Stimulated activated CD8-positive, alpha-beta memory T cell treated with anti-CD3 and anti-CD28 coated beads, Interleukin-15, amount 100 ng/mL, for 1 hour (primary cell): Measurements from ENCODE around the gene ZNF70.
A peak's percentile ranks its signal among the peaks of the same experiment; 100 is the strongest.

Experiments
- DNase-seq: peaks from one replicate; pipeline ENCODE4 v3.0.0-alpha.2; 2020; ENCODE audit warnings: low read depth

ZNF70 gene

DNA sequence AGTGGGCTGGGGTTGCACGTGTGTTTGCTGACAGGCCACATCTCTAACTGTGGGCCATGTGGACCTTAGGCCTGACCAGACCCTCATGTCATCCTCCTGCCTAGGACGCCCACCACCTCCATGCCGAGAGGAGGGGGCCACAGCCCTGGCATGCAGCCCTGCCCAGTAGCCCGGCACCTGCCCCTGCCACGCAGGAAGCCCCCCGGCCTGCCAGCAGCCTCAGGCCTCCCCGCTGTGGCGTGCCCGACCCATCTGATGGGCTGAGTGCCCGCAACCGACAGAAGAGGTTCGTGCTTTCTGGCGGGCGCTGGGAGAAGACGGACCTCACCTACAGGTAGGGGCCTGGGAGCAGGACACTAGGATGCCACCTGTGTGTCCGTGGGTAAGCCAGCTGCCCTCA, 28.2 kb upstream of the ZNF70 start:
- no peak for DNase-seq

DNA sequence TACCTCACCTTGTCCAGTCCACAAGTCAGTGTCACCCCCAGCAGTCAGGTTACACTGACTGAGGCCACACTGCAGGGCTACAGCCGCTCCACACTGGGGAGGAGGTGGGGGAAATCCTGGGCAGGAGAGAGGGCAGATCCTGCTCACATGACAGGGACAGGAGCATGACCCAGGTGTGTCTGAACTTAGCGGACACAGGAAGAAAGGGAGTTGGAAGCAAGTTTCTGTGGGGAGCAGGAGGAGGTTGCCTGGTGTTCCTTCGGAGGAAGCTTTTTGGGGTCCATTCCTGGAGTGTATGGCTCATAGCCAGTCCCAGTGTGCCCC, 27.6 kb upstream of the ZNF70 start:
- DNase-seq = no peak

DNA sequence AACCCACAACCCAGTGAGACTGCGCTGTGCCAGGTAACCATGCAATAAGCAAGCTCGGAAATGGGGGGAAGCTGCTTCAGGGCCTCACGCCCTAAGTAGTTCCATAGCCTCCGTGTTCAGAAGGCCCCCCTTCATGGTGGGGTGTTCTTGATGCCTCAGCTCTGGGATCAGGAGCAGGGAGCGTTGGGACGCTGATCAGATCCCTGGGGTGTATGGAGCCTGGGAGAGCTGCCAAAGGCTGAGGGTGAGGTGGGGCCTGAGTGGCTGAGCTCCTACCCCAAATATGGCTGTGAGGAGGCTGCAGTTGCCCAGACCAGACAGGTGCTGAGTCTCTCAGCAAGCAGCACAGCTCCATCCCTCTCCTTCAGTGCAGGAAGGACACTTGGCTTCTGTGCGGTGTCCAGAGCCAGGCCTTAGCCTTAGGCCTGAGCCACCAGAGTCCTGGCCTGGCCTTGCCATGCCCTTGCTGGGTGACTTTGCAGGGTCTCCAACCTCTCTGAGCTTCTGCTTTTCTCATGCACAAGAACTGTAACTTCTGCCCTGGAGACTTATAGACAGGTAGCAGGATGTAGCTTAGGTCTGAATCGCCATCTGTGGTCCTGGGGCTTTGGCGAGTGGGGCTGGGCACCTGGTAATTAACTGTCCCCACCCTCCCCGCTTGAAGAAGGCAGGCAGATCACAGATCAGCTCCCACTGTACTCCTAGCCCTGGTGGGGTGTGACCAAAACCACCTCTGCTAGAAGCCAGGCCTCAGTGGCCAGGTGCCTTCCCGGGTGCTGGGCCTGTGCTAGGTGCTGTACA, 27.1 kb upstream of the ZNF70 start:
- no peak for DNase-seq

DNA sequence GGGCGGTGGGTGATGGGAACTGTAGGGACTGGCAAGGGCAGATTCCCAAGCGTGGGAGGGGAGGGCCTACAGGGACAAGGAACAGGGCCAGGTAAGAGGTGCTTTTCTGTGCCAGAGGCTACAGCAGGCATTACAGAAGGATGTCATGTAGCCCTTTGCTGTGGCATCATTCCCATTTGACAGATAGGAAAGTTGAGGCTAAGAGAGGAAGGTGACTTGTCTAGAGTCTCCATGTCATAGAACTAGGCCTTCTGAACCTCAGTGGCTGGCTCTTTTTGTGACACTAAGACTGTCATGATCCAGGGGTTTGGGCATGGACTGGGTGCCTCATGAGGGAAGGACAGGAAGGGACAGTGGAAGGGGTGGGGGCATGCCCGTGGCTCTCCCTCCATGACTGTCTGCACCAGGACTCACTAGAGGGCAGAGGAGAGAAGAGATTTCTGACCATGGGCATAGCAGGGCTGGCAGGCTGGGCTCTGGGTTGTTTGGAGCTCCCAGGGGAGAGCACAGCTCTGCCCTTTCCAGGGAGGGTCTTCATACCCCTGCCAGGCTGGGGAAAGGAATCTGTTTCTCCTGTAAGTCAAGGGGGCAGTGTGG, 25.0 kb upstream of the ZNF70 start:
- DNase-seq = no peak

DNA sequence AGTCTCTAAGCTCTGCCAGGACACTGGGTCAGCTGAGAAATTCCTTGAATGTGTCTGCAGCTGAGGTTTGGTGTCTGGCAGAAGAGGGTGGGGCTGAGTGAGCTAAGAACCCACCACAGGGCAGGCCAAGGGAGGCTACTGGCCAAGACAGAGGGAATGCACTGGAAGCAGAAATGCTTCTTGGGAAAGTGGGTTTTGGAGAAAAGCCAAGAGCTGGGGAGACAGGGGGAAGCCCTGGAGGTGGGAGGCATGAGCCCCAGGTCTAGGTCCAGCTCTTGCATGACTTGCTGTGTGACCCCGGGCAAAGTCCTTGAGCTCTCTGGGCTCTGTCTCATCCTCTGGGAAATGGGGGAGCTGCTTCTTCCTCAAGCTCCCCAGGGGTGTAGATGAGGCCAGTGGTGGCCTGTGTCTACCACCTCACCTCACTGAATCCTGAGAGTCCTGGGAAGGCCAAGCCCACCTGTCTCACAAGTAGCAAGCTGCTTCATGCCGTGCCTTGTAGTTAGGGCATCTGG, 24.1 kb upstream of the ZNF70 start:
- DNase-seq = no peak

DNA sequence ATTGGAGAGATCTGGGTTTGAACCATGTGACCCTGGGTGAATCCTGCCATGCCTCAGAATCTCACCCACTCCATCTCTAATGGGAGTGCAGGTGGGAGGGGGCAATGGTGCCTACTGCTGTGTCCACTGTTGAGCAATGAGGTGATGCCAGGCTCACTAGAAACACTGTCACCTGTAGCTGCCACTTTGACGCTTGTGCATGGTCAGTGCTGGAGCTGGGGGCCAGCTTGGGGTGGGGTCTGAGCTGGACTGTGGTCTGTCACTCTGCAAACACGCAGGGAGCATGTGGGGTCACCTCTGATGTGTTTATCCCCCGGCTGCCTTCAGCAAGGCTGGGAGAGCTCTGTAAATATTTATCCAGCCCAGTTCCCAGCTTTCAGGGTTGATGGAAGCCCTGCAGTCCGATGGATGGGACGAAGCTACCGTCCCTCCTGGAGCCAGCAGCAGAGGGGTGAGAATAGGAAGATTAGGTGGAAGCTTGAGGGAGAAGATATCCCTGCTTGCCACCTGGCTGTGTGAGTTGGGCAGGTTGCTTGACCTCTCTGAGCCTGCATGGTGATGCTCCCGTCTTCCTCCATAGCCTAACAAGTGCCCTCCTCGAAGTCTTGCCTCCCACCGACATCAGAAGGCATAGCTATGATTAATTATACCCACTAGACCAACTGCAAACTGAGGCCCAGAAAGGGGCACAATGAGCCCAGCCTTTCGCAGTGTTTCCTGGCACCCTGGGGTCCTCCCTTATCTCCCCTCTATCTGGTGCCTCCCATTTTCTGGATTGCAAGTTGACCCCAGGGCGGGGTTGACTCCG, 23.4 kb upstream of the ZNF70 start:
- DNase-seq = no peak

DNA sequence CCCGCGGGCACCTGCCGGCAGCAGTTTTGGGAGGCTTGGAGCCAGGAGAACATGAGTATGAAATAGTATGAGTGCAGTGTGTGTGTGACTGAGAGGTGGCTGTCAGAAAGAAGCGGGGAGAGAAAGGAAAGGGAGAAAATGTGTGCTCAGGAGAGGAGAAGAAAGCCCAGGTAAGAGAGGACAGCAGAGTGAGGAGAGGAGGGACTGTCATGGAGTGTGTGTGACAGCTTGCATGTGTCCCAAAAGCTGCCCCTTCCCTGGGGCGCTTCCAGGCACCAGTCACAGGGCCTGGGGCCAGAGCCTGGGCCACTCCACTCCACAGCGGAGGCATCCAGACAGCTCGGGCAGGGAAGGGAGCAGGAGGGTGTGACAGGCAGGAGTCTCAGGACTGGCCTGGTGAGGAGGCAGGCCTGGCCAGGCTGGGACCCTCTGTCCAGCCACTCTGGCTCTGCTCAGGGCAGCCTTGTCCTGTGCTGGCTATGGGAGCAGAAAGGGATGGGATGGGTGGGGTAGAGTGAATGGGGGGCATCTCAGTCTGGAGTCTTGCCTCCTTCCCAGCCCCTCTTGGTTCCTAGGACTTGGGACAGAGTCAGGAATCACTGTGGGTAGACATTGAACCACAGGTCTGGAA, 22.7 kb upstream of the ZNF70 start:
- no peak for DNase-seq

DNA sequence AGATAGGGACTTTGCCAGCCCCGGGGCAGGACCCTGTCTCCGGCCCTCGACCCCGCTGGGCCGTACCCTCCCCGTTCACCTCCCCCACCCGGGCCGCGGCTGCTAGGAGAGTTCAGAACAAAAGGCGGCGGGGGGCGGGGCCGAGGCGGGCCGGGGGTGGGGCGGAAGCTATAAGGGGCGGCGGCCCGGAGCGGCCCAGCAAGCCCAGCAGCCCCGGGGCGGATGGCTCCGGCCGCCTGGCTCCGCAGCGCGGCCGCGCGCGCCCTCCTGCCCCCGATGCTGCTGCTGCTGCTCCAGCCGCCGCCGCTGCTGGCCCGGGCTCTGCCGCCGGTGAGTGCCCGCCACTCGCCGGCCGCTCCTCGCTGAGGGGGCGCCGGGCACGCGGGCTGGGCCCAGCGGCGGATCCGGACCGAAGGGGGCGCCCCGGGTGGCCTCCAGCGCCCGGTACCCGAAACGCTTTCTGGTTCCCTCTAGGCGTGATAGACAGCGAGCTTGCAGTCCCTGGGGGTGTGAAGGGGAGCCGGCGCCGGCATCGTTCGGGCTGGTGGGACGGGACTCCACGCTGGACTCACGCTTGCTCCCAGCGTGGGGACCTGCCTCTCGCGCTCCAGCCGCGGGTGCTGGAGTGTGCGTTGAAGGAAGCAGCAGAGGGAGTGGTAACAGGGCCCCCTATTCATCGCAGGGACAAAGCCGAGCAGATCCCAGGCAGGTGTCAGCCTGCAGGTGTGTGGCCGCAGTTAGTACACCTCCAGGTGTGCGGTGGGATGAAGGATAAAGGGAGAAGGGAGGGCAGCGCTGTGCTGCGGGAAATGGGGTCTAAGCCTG, 21.9 kb upstream of the ZNF70 start, which contains the start of gene MMP11:
TSS of gene MMP11 (plus strand) at position 201 of the 825 bp plus-strand sequence. CDS start at position 223, 22 bp downstream.
- DNase-seq = no peak

DNA sequence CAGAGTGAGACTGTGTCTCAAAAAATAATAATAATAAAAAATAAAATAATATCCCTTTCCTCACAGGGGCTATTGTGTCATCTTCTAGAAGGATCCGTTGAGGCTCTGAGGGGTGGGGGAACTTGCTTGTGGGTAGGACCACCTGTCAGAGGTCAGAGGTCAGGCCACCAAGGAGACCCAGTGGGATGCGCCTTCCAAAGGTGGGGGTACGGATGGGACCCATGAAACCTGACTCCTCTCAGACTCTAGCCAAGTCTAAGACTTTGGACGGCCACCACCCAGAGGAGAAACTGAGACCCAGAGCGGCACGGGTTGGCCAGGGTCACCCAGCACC, 21.4 kb upstream of the ZNF70 start:
- no peak for DNase-seq

DNA sequence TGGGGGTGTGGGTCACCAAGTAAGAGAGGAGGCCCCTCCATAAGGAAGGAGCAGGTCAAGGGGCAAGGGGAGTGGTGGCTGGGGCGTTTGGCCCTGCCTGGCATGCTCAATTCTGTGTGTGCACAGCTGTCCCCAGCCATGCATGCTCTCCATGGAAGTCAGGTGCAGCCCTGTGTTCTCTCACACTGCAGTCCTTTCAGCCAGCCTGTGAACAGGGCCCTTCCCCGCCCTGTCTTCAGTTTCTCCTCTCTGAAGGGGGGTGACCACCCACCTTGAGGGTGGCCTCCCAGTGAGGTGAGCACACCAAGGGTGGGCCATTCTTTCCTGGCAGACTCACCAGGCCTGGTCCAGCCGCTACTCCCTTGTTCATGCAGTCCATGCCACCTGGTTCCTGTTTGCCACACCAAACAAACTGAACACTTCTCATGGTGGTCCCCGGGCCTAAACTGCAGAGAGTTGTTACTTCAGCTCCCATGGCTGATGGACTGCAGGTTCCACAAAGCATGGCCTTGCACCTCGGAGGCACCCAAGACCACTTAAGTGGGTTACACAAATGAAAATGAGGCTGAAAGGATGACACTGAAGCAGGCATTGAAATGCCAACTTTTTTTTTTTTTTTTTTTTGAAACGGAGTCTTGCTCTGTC, 18.5 kb upstream of the ZNF70 start:
- DNase-seq = no peak

DNA sequence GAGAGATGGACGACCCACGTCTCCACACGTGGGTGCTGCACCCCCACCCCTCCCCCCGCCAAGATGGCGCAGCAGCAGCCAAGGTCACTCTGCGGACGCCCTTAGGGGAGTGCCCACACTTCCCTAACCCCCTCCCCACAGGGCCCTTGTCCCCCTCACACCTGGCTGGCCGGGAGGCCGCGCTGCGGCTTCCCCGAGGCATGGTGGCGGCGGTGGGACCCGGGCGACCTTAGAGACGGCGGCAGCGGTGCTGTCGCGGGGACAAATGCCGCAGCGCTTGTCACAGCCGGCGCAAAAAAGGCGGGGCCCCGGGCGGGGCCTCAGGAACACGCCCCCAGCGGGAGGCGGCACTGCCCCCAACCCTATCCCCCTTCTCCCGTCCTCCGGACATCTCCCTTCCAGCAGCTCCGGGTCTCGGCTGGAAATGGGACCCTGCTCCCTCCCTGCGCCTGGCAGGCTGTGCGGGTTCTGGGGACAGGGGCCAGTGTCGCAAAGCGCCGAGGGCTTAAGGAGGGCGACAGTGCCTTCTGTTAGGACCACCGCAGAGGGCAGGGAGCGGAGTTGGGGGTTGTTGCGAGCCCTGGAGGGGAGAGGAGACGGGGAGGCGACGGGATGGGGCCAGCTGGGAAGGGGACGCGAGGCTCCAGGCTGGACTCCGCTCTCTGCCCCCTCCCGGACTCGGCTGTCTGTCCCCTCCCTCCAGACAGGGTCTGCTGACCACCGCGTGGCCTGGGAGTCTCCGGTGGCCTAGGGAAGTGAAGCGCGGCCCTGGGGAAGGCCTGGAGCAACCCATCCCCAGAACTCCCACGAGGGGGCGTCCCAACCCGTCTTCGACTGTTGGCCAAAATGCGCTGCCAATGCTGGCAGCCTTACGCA, 17.0 kb upstream of the ZNF70 start, which contains the start of gene CHCHD10:
TSS of gene CHCHD10 (minus strand) at position 300 of the 876 bp plus-strand sequence. CDS start at position 202, 98 bp downstream.
- DNase-seq = peak; percentile 48

DNA sequence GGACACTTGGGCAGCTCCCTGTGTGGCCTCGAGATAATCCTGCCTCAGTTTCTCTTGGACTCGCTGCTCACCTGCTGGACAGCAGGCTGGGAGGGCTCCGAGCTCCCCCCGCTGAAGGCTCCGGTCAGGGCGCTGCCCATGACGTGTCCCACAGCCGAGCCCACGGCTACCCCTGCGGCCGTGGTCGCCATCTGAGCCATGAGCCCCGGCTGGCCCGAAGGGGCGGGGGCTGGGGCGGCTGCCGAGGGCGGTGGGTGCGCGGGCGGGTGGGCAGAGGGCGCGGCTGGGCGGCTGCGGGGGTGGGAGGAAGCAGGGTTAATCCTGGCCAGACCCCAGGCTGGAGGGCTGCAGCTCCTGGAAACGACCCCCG, 16.4 kb upstream of the ZNF70 start:
- no peak for DNase-seq

DNA sequence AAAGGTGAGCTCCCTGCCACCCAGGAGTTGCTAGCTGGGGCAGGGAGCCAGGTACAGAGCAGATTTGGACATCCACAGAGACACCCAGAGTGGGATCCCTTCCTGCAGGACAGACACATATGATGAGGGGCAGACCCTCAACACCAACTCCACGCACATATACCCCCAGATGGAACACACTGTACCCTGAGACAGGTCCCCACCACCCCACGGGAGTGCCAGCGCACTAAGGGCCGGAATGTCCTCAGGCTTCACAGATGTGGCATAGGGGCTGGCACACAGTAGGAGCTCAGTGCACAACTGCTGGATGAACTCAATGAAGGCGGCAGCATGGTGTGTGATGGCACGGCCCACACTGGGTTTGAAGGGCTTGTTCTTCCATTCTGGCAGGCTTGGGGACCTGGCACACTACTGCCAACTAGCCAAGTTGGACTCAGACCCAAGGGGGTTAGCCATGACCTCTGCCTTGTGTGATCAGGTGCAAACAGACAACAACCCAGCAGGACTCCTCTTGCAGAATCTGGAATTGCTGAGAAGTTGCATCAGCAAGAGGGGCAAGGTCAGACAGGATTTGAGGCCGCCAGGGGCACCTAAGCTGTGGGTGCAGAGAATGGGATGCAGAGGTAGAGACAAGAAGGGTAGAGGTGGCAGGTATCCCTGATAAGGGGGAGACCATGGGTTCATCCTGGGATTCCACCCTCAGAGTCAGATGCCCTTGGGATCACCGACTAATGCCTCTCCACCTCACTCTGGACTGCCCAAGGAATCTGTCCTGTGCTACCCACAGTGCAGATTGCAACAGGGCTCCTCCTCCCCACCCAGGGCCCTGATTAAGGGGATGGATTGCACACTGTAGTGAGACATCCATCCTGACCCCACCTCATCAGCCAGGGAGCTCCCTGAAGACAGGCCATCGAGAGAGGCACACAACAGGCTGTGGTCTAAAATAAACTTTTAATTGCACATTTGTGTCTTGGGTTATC, 14.3 kb upstream of the ZNF70 start:
- DNase-seq = no peak

DNA sequence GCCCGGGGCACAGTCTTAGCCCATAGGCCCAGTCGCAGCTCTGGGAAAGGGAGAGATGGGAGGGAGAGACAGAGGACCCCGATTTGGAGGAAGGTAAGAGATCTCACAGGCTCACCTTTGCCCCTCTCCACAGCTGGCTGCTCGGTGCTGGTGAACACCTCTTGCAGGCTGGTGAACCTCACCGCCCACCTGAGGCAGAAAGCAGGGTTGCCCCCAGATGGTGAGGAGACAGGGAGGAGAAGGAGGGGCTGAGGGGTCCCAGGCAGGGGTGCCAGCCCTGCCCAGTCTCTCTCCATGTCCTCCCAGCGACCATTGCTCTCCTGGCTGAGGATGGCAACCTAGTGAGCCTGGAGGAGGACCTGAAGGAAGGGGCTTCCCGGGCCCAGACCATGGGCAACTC, 13.0 kb upstream of the ZNF70 start:
- no peak for DNase-seq

DNA sequence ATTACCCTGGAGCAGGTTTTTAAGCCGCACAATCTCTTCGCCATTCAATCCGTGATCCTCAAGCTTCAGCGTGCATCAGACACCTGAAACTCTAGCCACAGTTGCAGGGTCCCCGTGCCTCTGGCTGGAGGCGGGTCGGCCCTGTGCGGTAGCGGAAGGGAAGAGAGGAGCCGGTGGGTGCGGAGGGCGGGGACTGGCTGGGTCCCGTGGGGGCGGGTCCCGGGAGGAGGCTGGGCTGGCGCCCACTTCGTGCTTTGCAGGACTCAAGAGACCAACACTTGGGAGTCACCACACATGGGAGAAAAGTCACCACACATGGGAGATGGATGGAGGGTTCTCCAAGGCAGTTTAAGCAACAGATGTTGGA, 12.7 kb upstream of the ZNF70 start:
- no peak for DNase-seq

DNA sequence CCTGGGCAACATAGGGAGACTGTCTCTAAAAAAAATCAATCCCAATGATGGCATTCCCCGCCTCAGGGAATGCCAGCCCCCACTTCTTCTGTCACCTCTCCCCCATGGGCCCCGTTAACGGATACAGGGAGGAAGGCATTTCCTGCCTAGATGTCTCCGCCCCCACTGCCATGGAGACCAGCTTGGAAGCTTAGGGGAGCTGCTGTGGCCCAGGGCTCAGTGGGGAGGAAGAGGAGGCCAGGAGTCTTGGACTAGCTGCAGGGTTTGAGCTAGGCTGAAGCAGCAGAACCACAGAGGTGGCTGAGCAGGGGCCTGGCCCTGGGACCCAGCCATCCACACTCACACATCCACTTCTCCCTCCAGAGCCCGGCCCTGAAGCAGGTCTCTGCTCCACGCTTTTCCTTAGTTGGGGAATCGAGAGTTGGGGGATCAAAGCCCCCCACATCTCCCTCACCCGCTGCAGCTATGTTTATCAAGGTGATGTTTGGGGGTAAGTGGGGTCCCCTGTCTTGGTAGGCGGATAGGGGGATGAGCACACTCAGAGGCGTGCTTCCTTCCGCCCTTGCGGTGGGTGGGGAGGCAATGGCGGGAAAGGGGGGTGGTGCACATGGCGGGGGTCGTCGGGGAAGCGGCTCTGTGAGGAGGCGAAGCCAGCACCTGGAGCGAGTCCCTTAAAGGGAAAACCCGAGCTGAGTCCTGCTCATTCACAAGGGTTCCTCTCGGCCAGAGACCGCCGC, 12.1 kb upstream of the ZNF70 start, which contains the start of gene C22orf15:
TSS of gene C22orf15 (plus strand) at position 149 of the 737 bp plus-strand sequence. CDS start at position 466, 317 bp downstream.
- no peak for DNase-seq

DNA sequence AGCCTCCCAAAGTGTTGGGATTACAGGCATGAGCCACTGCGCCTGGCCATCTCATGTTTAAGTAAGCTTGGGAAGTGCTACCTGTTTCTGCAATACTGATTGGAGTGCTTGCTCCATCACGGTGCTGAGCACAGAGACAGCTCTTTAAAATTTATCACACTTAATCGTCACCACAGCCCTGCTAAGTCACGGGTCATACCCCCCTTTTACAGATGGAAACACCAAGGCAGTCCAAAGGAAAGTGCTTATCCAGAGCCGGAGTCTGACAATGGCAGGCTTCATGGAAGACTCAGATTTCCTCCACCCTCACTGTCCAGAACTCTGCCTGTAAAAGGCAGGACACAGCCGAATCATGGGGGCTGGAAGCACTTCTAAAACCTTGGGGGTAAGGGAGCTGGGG, 9.1 kb upstream of the ZNF70 start:
- no peak for DNase-seq

DNA sequence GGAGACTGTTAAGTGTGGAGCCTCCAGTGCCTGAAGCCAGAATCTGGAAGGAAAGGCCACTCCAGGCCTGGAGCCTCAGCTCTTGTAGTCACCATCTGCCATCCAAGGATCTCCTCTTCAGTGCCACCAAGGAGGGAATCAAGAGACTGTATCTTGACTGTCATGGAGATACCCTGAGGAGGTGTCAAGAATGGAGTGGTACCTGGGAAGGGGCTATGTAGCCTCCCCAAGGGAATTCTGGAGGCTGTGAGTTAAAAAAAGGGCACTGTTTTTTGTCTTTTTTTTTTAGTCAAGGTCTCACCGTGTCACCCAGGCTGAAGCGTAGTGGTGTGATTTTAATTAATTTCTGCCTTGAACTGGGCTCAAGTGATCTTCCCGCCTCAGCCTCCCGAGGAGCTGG, 8.7 kb upstream of the ZNF70 start:
- no peak for DNase-seq
